H1 (cell line): ENCODE measurements around the gene RAB30. TPM values are rescaled to one million over a fixed set of nuclear protein-coding genes. Genes with fewer than 3 reads are reported as not detected.

ENCODE experiments used
- CTCF ChIA-PET: fragments of 300-600 bp; sonication (Branson Sonifier 250); formaldehyde crosslinking; loops from one replicate; lab custom pipeline; 2021; ENCODE audit not compliant: partially characterized antibody; lab: Charles Lee
- POLR2A ChIA-PET: fragments of 300-600 bp; sonication (Branson Sonifier 250); formaldehyde crosslinking; loops from one replicate; lab custom pipeline; 2021; ENCODE audit warnings: inconsistent platforms; ENCODE audit not compliant: partially characterized antibody; lab: Charles Lee
- DNase-seq, 2 experiments: peaks; one replicate each; pipeline versions ENCODE4 v3.0.0 to v3.0.0-alpha.2; 2010 to 2022; ENCODE audit warnings: low spot score in 2 of 2, low read depth in 1 of 2, mixed read lengths in 1 of 2
- FAIRE-seq: peaks from 2 replicates; lab custom pipeline; 2011; peaks lifted over from hg19 to GRCh38; lab: Jason Lieb, UNC
- H2AFZ ChIP-seq: 2 replicates; pipeline ENCODE4 v1.8.1; 2012; ENCODE audit warnings: low read length, inconsistent platforms
- H2AK5ac ChIP-seq: 2 replicates; pipeline ENCODE4 v1.6.1; 2013; ENCODE audit warnings: low read depth, low read length
- H2BK120ac ChIP-seq: replicated peaks from 2 replicates; pipeline ENCODE3; 2013; ENCODE audit warnings: low read depth, low read length, inconsistent platforms
- H2BK12ac ChIP-seq: 2 replicates; pipeline ENCODE4 v1.6.1; 2013; ENCODE audit warnings: low read depth, low read length
- H2BK15ac ChIP-seq: 2 replicates; pipeline ENCODE4 v1.6.1; 2013; ENCODE audit warnings: low read length
- H2BK20ac ChIP-seq: 2 replicates; pipeline ENCODE4 v1.6.1; 2013; ENCODE audit warnings: low read length
- H2BK5ac ChIP-seq: 2 replicates; pipeline ENCODE4 v1.6.1; 2013; ENCODE audit warnings: low read depth, low read length
- H3K14ac ChIP-seq: 2 replicates; pipeline ENCODE4 v1.6.1; 2013; ENCODE audit warnings: inconsistent platforms; ENCODE audit not compliant: insufficient read length
- H3K18ac ChIP-seq: 2 replicates; pipeline ENCODE4 v1.6.1; 2013; ENCODE audit warnings: low read length; ENCODE audit errors: extremely low read depth
- H3K23ac ChIP-seq: 2 replicates; pipeline ENCODE4 v1.6.1; 2013; ENCODE audit warnings: inconsistent platforms; ENCODE audit not compliant: insufficient read length
- H3K23me2 ChIP-seq: 2 replicates; pipeline ENCODE4 v1.6.1; 2013; ENCODE audit warnings: low read depth, low read length
- H3K27ac ChIP-seq: 2 replicates; pipeline ENCODE4 v1.6.1; 2011; ENCODE audit warnings: low read depth, low read length, inconsistent platforms
- H3K27me3 ChIP-seq, 4 experiments: replicated peaks in 1 of 4; 1 replicate in 1 of 4; 2 replicates in 3 of 4; pipeline versions ENCODE4 v1.6.1 to v1.8.1; 2011 to 2013; ENCODE audit warnings: low read length in 3 of 4, mild to moderate bottlenecking in 3 of 4, inconsistent platforms in 2 of 4, mixed read lengths in 2 of 4, moderate library complexity in 1 of 4; ENCODE audit not compliant: control insufficient read depth in 3 of 4, insufficient read depth in 3 of 4; ENCODE audit errors: extremely low read depth in 1 of 4
- H3K36me3 ChIP-seq, 4 experiments: 2 replicates each; pipeline versions ENCODE4 v1.6.1 to v1.8.1; 2011 to 2013; ENCODE audit warnings: mild to moderate bottlenecking in 4 of 4, low read length in 3 of 4, moderate library complexity in 2 of 4, control low read depth in 1 of 4, inconsistent platforms in 1 of 4; ENCODE audit not compliant: insufficient read depth in 4 of 4, control insufficient read depth in 2 of 4
- H3K4ac ChIP-seq: replicated peaks from 2 replicates; pipeline ENCODE3; 2013; ENCODE audit warnings: low read length, low read depth, mixed read lengths, inconsistent platforms; ENCODE audit not compliant: insufficient read length
- H3K4me1 ChIP-seq, 4 experiments: replicated peaks in 1 of 4; 1 replicate in 1 of 4; 2 replicates in 3 of 4; pipeline versions ENCODE4 v1.6.1 to v1.8.1; 2011 to 2013; ENCODE audit warnings: low read length in 3 of 4, inconsistent platforms in 2 of 4, mixed read lengths in 1 of 4; ENCODE audit not compliant: insufficient read depth in 4 of 4, control insufficient read depth in 3 of 4
- H3K4me2 ChIP-seq, 2 experiments: 2 replicates each; pipeline versions ENCODE4 v1.6.1 to v1.8.1; 2011 to 2013; ENCODE audit warnings: low read depth in 2 of 2, low read length in 2 of 2, control low read depth in 1 of 2, inconsistent platforms in 1 of 2, mild to moderate bottlenecking in 1 of 2; ENCODE audit not compliant: insufficient read depth in 1 of 2
- H3K4me3 ChIP-seq, 4 experiments: fragments of 200-600, 300-600 bp in 1 of 4; sonication (generic), shearing (Covaris generic), sonication (Bioruptor Twin) in 1 of 4; 2 replicates each; pipeline versions ENCODE4 v1.5.1 to v1.8.1; 2011 to 2016; ENCODE audit warnings: low read length in 4 of 4, low read depth in 3 of 4, control low read depth in 2 of 4, inconsistent platforms in 2 of 4, mild to moderate bottlenecking in 2 of 4, mixed read lengths in 1 of 4, moderate library complexity in 1 of 4; ENCODE audit not compliant: insufficient read depth in 2 of 4; ENCODE audit errors: extremely low read depth in 1 of 4
- H3K56ac ChIP-seq: replicated peaks from 2 replicates; pipeline ENCODE3; 2013; ENCODE audit warnings: low read depth, mild to moderate bottlenecking, mixed read lengths, low read length, inconsistent platforms; ENCODE audit not compliant: insufficient read length
- H3K79me1 ChIP-seq: 2 replicates; pipeline ENCODE4 v1.6.1; 2013; ENCODE audit warnings: low read depth, low read length, control low read depth
- H3K79me2 ChIP-seq, 2 experiments: 2 replicates each; pipeline versions ENCODE4 v1.6.1 to v1.8.1; 2012 to 2013; ENCODE audit warnings: low read length in 2 of 2, mild to moderate bottlenecking in 2 of 2, inconsistent platforms in 1 of 2; ENCODE audit not compliant: insufficient read depth in 2 of 2, control insufficient read depth in 1 of 2
- H3K9ac ChIP-seq, 4 experiments: replicated peaks in 1 of 4; 1 replicate in 1 of 4; 2 replicates in 3 of 4; pipeline versions ENCODE4 v1.6.1 to v1.8.1; 2011 to 2013; ENCODE audit warnings: low read depth in 3 of 4, low read length in 3 of 4, control low read depth in 2 of 4, mild to moderate bottlenecking in 2 of 4, moderate library complexity in 2 of 4, inconsistent platforms in 1 of 4; ENCODE audit errors: extremely low read depth in 1 of 4
- H3K9me3 ChIP-seq, 2 experiments: 2 replicates each; pipeline versions ENCODE4 v1.6.1 to v1.8.1; 2012 to 2013; ENCODE audit warnings: mild to moderate bottlenecking in 2 of 2, moderate library complexity in 2 of 2, control low read depth in 1 of 2, inconsistent platforms in 1 of 2, low read depth in 1 of 2, low read length in 1 of 2, mixed read lengths in 1 of 2; ENCODE audit not compliant: insufficient read depth in 2 of 2
- H4K20me1 ChIP-seq, 2 experiments: replicated peaks in 1 of 2; 2 replicates each; pipeline versions ENCODE3 to v1.8.1; 2011 to 2013; ENCODE audit warnings: inconsistent platforms in 2 of 2, low read length in 2 of 2, mild to moderate bottlenecking in 1 of 2; ENCODE audit not compliant: insufficient read depth in 2 of 2, control insufficient read depth in 1 of 2
- H4K5ac ChIP-seq: 2 replicates; pipeline ENCODE4 v1.6.1; 2013; ENCODE audit warnings: low read length, low read depth, mixed read lengths, inconsistent platforms; ENCODE audit not compliant: insufficient read length
- H4K8ac ChIP-seq: 2 replicates; pipeline ENCODE4 v1.8.0; 2013; ENCODE audit warnings: mild to moderate bottlenecking, moderate library complexity, low read length, inconsistent platforms; ENCODE audit not compliant: insufficient read depth; ENCODE audit errors: extremely low read depth
- H4K91ac ChIP-seq: replicated peaks from 2 replicates; pipeline ENCODE3; 2013; ENCODE audit warnings: low read length, mixed read lengths, inconsistent platforms; ENCODE audit not compliant: insufficient read length
- ATF3 ChIP-seq: IDR thresholded peaks from 2 replicates; pipeline ENCODE4 v1.6.1; 2011; ENCODE audit warnings: low read depth, mild to moderate bottlenecking, low read length; ENCODE audit not compliant: insufficient read depth
- BACH1 ChIP-seq: IDR thresholded peaks from 2 replicates; pipeline ENCODE4 v1.6.1; 2012; ENCODE audit warnings: low read length, improper control_type of control experiment
- JUND ChIP-seq: IDR thresholded peaks from 2 replicates; pipeline ENCODE4 v1.6.1; 2011; ENCODE audit warnings: mild to moderate bottlenecking, improper control_type of control experiment, low read length
- POLR2A ChIP-seq, 2 experiments: IDR thresholded peaks; 1 replicate in 1 of 2; 2 replicates in 1 of 2; pipeline ENCODE4 v1.6.1; 2011; ENCODE audit warnings: low read depth in 2 of 2, low read length in 2 of 2, mild to moderate bottlenecking in 2 of 2; ENCODE audit errors: control extremely low read depth in 1 of 2
- POU5F1 ChIP-seq: IDR thresholded peaks from 2 replicates; pipeline ENCODE4 v1.6.1; 2011; ENCODE audit warnings: low read depth, mild to moderate bottlenecking, low read length, moderate library complexity
- SP1 ChIP-seq: IDR thresholded peaks from 2 replicates; pipeline ENCODE4 v1.6.1; 2011; ENCODE audit warnings: low read depth, low read length
- SP2 ChIP-seq: IDR thresholded peaks from 2 replicates; pipeline ENCODE4 v1.6.1; 2012; ENCODE audit warnings: mild to moderate bottlenecking, low read length, inconsistent platforms
- WGBS, 2 experiments: shearing (Covaris generic) in 1 of 2; methylation state at CpG; one replicate each; pipeline versions ENCODE4 v1.1.6 to v1.1.7; 2013 to 2015; ENCODE audit warnings: low lambda C conversion rate in 2 of 2, mixed read lengths in 2 of 2, inconsistent platforms in 1 of 2, low coverage in 1 of 2, missing lambda C conversion rate in 1 of 2; ENCODE audit not compliant: insufficient replicate concordance in 2 of 2, insufficient coverage in 1 of 2, insufficient read length in 1 of 2; ENCODE audit errors: extremely low coverage in 1 of 2, missing lambda C conversion rate in 1 of 2; 5-methylcytosine and 5-hydroxymethylcytosine counted together
- polyA plus RNA-seq, 7 experiments: library from polyadenylated mRNA; depleted of rRNA in 3 of 7; stranded (reverse) in 5 of 7; unstranded in 2 of 7; fragments of >200 nt in 5 of 7; fragments of 200-250 nt in 2 of 7; gene quantifications; 1 replicate in 5 of 7; 2 replicates in 1 of 7; 4 replicates in 1 of 7; pipeline versions ENCODE4 v1.2.1 to v1.2.3, GENCODE V29; 2011 to 2013; ENCODE audit warnings: missing spikeins in 2 of 7, mixed read lengths in 2 of 7
- total RNA-seq: library from RNA; stranded (reverse); fragmentation: NEBNext Ultra II Directional; extraction: Animal tissue kit (Norgen Biotek cat#: 25700); gene quantifications from 2 replicates; pipeline ENCODE4 v1.2.1, GENCODE V29; 2021

Gene RAB30
- total and polyA plus RNA-seq, 2 of the 8 experiments (the other 6 are each of a cell fraction or from before 2014, with no cell fraction given) = 1.6 to 11.7 TPM

GRCh38 chr11:83087035-83087434 lies 15.3 kb upstream of the RAB30 start:
- no peaks in the 10 kb centered on the region for H3K23me2 ChIP-seq
- no peak overlapping the region for H4K91ac ChIP-seq
- TF ChIP-seq POLR2A (IDR thresholded peaks at IDR 0.05; ENCODE audit: control extremely low read depth in 1 of 2, low read depth in 2 of 2, low read length in 2 of 2) (no peak), SP1 (no peak), JUND (no peak), ATF3 (no peak), SP2 (no peak), POU5F1 (no peak), BACH1 (no peak)
- TF ChIP-seq, all 59 proteins: peak for 0
- Histone ChIP-seq H3K18ac (no peak overlapping the region), H4K20me1 (no peaks in the 10 kb centered on the region), H3K4me3 (no peak overlapping the region), H3K9me3 (no peaks in the 10 kb centered on the region), H3K36me3 (peaks cover 0 to 5% (median 1%) of the 10 kb centered on the region in 4 experiments; a peak in 3 of 8 replicates), H4K8ac (no peak overlapping the region), H2BK15ac (no peak overlapping the region), H3K27ac (no peak overlapping the region), H3K27me3 (no peaks in the 10 kb centered on the region), H2AK5ac (no peak overlapping the region), H2AFZ (no peak overlapping the region), H3K14ac (no peak overlapping the region), H3K79me2 (no peaks in the 10 kb centered on the region), H3K56ac (no peak overlapping the region), H3K4me1 (no peaks in the 10 kb centered on the region), H3K9ac (no peak overlapping the region), H2BK20ac (no peak overlapping the region), H2BK120ac (no peak overlapping the region), H3K4me2 (no peak overlapping the region), H2BK5ac (no peak overlapping the region), H3K79me1 (no peaks in the 10 kb centered on the region), H4K5ac (no peak overlapping the region), H3K23ac (no peak overlapping the region), H2BK12ac (no peak overlapping the region), H3K4ac (no peak overlapping the region)
- ChIA-PET POLR2A (interaction anchor here (0.5 to 4.5 kb wide), 4 partner anchors 10 to 87 kb away, joined by 3 to 25 read pairs (median 4); no protein-coding TSS in a partner anchor), CTCF (interaction anchor here (0.6 to 2.2 kb wide), 7 partner anchors 11 to 158 kb away, joined by 3 to 8 read pairs (median 4); no protein-coding TSS in a partner anchor)
- WGBS, 2 experiments = 81% methylated on average over 2 of the region's 2 CpGs; no CpG with 5 or more reads in 1 of the 2 experiments
- DNase-seq = no peak
- FAIRE-seq = no peak
